Liver (tissue), 9 donors: ENCODE measurements around the gene NET1. TPM values are rescaled to one million over a fixed set of nuclear protein-coding genes. Genes with fewer than 3 reads are reported as not detected.

Experiments used
- DNase-seq: peaks from one replicate; pipeline ENCODE4 v3.0.0-alpha.2; 2017; ENCODE audit warnings: low spot score
- H3K27ac ChIP-seq, 2 donors: one replicate each; pipeline ENCODE4 v1.7.0; 2013; ENCODE audit warnings: inconsistent platforms in 2 of 2, low read length in 2 of 2, control low read depth in 1 of 2, low read depth in 1 of 2, mild to moderate bottlenecking in 1 of 2
- H3K27me3 ChIP-seq, 4 donors: one replicate each; pipeline versions ENCODE4 v1.6.1 to v1.7.0; 2013; ENCODE audit warnings: low read length in 3 of 4, inconsistent platforms in 1 of 4, mild to moderate bottlenecking in 1 of 4, moderate library complexity in 1 of 4; ENCODE audit not compliant: control insufficient read depth in 4 of 4, insufficient read depth in 4 of 4
- H3K36me3 ChIP-seq, 4 donors: one replicate each; pipeline versions ENCODE4 v1.6.1 to v1.7.0; 2013; ENCODE audit warnings: low read length in 3 of 4, mild to moderate bottlenecking in 3 of 4, low read depth in 1 of 4, moderate library complexity in 1 of 4; ENCODE audit not compliant: control insufficient read depth in 4 of 4, insufficient read depth in 3 of 4
- H3K4me1 ChIP-seq, 4 donors: one replicate each; pipeline versions ENCODE4 v1.6.1 to v1.7.0; 2013; ENCODE audit warnings: low read length in 3 of 4, mild to moderate bottlenecking in 3 of 4, moderate library complexity in 1 of 4; ENCODE audit not compliant: control insufficient read depth in 4 of 4, insufficient read depth in 4 of 4
- H3K4me3 ChIP-seq, 3 donors: one replicate each; pipeline versions ENCODE4 v1.6.1 to v1.7.0; 2013; ENCODE audit warnings: low read length in 3 of 3, control low read depth in 1 of 3, low read depth in 1 of 3, mild to moderate bottlenecking in 1 of 3
- H3K9ac ChIP-seq, 2 donors: one replicate each; pipeline ENCODE4 v1.7.0; 2013; ENCODE audit warnings: low read length in 2 of 2, mild to moderate bottlenecking in 2 of 2, moderate library complexity in 2 of 2, control low read depth in 1 of 2, low read depth in 1 of 2
- H3K9me3 ChIP-seq, 4 donors: one replicate each; pipeline versions ENCODE4 v1.6.1 to v1.7.0; 2013; ENCODE audit warnings: low read length in 3 of 4; ENCODE audit not compliant: control insufficient read depth in 4 of 4
- FOXA1 ChIP-seq: IDR thresholded peaks from 2 replicates; pipeline ENCODE4 v1.6.1; 2016; ENCODE audit warnings: antibody characterized with exemption
- GABPA ChIP-seq, 2 donors: IDR thresholded peaks in 1 of 2; conservative IDR thresholded peaks in 1 of 2; 2 replicates each; pipeline ENCODE4 v1.6.1; 2016; ENCODE audit warnings: antibody characterized with exemption in 2 of 2, mild to moderate bottlenecking in 1 of 2, moderate library complexity in 1 of 2
- HNF4A ChIP-seq, 2 donors: conservative IDR thresholded peaks; 2 replicates each; pipeline ENCODE4 v1.6.1; 2016; ENCODE audit warnings: antibody characterized with exemption in 2 of 2, mild to moderate bottlenecking in 2 of 2
- HNF4G ChIP-seq: IDR thresholded peaks from 2 replicates; pipeline ENCODE4 v1.6.1; 2016; ENCODE audit warnings: antibody characterized with exemption
- JUND ChIP-seq, 2 donors: IDR thresholded peaks; 2 replicates each; pipeline ENCODE4 v1.6.1; 2016; ENCODE audit warnings: antibody characterized with exemption in 2 of 2
- NR2F2 ChIP-seq: IDR thresholded peaks from 2 replicates; pipeline ENCODE4 v1.6.1; 2016; ENCODE audit warnings: antibody characterized with exemption
- RAD21 ChIP-seq, 2 donors: IDR thresholded peaks; 2 replicates each; pipeline ENCODE4 v1.6.1; 2016; ENCODE audit warnings: antibody characterized with exemption in 2 of 2, mild to moderate bottlenecking in 2 of 2
- RXRA ChIP-seq, 2 donors: IDR thresholded peaks; 2 replicates each; pipeline ENCODE4 v1.6.1; 2017 to 2018; ENCODE audit warnings: antibody characterized with exemption in 2 of 2, mild to moderate bottlenecking in 1 of 2
- SP1 ChIP-seq: IDR thresholded peaks from 2 replicates; pipeline ENCODE4 v1.6.1; 2018; ENCODE audit warnings: antibody characterized with exemption, mild to moderate bottlenecking
- TAF1 ChIP-seq: conservative IDR thresholded peaks from 2 replicates; pipeline ENCODE4 v1.6.1; 2016; ENCODE audit warnings: antibody characterized with exemption, mild to moderate bottlenecking
- YY1 ChIP-seq: IDR thresholded peaks from 2 replicates; pipeline ENCODE4 v1.6.1; 2016; ENCODE audit warnings: antibody characterized with exemption, mild to moderate bottlenecking
- WGBS: extraction: QIAGEN DNeasy Blood & Tissue Kit; methylation state at CpG from one replicate; pipeline ENCODE4 v1.1.7; 2013; 5-methylcytosine and 5-hydroxymethylcytosine counted together
- polyA plus RNA-seq, 2 donors: library from polyadenylated mRNA; stranded (reverse) in 1 of 2; unstranded in 1 of 2; fragments of 200-250 nt in 1 of 2; fragments of >200 nt in 1 of 2; fragmentation: Nextera tagmentation in 1 of 2; extraction: Ambion mirVana in 1 of 2; gene quantifications; one replicate each; pipeline versions ENCODE4 v1.2.1 to v1.2.3, GENCODE V29; 2013 to 2015
- total RNA-seq, 2 donors: library from RNA; depleted of rRNA; stranded (reverse); fragments of >200 nt; gene quantifications; one replicate each; pipeline ENCODE4 v1.2.3, GENCODE V29; 2014
- TF ChIP-seq, protein P1 (sequence below): IDR thresholded peaks from 2 replicates; pipeline ENCODE4 v1.6.1; 2016; ENCODE audit warnings: antibody characterized with exemption, mild to moderate bottlenecking
- TF ChIP-seq, protein P2 (sequence below): IDR thresholded peaks from 2 replicates; pipeline ENCODE4 v1.6.1; 2016; ENCODE audit warnings: antibody characterized with exemption
- TF ChIP-seq, protein P3 (sequence below): IDR thresholded peaks from 2 replicates; pipeline ENCODE4 v1.6.1; 2016; ENCODE audit warnings: antibody characterized with exemption
- TF ChIP-seq, protein P4 (sequence below): fragments of 150-350 bp; IDR thresholded peaks from 2 replicates; pipeline ENCODE4 v1.5.1; 2017; ENCODE audit warnings: improper control_type of control experiment, low read depth, low read length; ENCODE audit not compliant: missing input control
- donor health status: healthy.
- donor health status: healthy.
- donor health status: healthy.
- donor health status: healthy.
- donor health status: healthy.

NET1 gene
- total and polyA plus RNA-seq, 4 donors, result 16.2 to 38.6 (median 25.6) TPM

DNA sequence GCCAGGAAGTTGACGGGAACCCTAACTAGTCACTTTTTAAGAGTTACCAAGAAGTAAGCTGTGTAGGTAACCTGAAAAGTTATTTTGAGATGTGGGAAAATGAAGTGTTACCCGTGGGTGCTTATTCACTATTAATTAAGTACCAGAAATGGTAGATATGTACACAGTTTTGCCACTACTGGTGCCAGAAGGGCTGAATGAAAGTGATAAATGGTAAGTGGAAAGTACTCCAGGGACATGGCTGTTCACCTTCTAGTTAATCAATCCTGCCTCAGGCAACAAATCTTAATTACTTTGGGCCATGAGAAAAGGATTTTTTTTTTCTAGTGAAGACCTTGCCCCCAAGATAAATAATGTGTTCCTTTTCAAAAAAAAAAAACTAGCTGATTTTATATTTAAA lies 15.8 kb downstream of the NET1 start:
- H3K27ac ChIP-seq, result no peak overlapping the region
- H3K4me1 ChIP-seq, result peaks cover 0 to 5% (median 5%) of the 10 kb centered on the region in 4 donors
- WGBS, result 79% methylated on average over 2 of the region's 2 CpGs
- H3K36me3 ChIP-seq, result peaks cover 0 to 6% (median 0%) of the 10 kb centered on the region in 4 donors
- no peak for DNase-seq
- H3K4me3 ChIP-seq, result no peak overlapping the region
- no peak for TF ChIP-seq HNF4G
- no peak for TF ChIP-seq FOXA1
- TF ChIP-seq NR2F2, result no peak
- TF ChIP-seq TAF1, result no peak
- TF ChIP-seq RXRA (IDR thresholded peaks at IDR 0.05), result no peak
- TF ChIP-seq SP1, result no peak
- TF ChIP-seq RAD21 (IDR thresholded peaks at IDR 0.05), result no peak
- TF ChIP-seq, protein P1, sequence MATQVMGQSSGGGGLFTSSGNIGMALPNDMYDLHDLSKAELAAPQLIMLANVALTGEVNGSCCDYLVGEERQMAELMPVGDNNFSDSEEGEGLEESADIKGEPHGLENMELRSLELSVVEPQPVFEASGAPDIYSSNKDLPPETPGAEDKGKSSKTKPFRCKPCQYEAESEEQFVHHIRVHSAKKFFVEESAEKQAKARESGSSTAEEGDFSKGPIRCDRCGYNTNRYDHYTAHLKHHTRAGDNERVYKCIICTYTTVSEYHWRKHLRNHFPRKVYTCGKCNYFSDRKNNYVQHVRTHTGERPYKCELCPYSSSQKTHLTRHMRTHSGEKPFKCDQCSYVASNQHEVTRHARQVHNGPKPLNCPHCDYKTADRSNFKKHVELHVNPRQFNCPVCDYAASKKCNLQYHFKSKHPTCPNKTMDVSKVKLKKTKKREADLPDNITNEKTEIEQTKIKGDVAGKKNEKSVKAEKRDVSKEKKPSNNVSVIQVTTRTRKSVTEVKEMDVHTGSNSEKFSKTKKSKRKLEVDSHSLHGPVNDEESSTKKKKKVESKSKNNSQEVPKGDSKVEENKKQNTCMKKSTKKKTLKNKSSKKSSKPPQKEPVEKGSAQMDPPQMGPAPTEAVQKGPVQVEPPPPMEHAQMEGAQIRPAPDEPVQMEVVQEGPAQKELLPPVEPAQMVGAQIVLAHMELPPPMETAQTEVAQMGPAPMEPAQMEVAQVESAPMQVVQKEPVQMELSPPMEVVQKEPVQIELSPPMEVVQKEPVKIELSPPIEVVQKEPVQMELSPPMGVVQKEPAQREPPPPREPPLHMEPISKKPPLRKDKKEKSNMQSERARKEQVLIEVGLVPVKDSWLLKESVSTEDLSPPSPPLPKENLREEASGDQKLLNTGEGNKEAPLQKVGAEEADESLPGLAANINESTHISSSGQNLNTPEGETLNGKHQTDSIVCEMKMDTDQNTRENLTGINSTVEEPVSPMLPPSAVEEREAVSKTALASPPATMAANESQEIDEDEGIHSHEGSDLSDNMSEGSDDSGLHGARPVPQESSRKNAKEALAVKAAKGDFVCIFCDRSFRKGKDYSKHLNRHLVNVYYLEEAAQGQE, result no peak
- TF ChIP-seq, protein P2, sequence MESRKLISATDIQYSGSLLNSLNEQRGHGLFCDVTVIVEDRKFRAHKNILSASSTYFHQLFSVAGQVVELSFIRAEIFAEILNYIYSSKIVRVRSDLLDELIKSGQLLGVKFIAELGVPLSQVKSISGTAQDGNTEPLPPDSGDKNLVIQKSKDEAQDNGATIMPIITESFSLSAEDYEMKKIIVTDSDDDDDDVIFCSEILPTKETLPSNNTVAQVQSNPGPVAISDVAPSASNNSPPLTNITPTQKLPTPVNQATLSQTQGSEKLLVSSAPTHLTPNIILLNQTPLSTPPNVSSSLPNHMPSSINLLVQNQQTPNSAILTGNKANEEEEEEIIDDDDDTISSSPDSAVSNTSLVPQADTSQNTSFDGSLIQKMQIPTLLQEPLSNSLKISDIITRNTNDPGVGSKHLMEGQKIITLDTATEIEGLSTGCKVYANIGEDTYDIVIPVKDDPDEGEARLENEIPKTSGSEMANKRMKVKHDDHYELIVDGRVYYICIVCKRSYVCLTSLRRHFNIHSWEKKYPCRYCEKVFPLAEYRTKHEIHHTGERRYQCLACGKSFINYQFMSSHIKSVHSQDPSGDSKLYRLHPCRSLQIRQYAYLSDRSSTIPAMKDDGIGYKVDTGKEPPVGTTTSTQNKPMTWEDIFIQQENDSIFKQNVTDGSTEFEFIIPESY, result no peak
- TF ChIP-seq HNF4A (conservative IDR thresholded peaks at IDR 0.05), result no peak
- TF ChIP-seq, protein P3, sequence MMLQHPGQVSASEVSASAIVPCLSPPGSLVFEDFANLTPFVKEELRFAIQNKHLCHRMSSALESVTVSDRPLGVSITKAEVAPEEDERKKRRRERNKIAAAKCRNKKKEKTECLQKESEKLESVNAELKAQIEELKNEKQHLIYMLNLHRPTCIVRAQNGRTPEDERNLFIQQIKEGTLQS, result no peak
- TF ChIP-seq YY1, result no peak
- no peak for TF ChIP-seq GABPA (IDR thresholded peaks at IDR 0.05 in 1 of 2, conservative IDR thresholded peaks at IDR 0.05 in 1 of 2)
- TF ChIP-seq JUND (IDR thresholded peaks at IDR 0.05), result no peak
- TF ChIP-seq, protein P4, sequence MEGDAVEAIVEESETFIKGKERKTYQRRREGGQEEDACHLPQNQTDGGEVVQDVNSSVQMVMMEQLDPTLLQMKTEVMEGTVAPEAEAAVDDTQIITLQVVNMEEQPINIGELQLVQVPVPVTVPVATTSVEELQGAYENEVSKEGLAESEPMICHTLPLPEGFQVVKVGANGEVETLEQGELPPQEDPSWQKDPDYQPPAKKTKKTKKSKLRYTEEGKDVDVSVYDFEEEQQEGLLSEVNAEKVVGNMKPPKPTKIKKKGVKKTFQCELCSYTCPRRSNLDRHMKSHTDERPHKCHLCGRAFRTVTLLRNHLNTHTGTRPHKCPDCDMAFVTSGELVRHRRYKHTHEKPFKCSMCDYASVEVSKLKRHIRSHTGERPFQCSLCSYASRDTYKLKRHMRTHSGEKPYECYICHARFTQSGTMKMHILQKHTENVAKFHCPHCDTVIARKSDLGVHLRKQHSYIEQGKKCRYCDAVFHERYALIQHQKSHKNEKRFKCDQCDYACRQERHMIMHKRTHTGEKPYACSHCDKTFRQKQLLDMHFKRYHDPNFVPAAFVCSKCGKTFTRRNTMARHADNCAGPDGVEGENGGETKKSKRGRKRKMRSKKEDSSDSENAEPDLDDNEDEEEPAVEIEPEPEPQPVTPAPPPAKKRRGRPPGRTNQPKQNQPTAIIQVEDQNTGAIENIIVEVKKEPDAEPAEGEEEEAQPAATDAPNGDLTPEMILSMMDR, result no peak
- no peaks in the 10 kb centered on the region for H3K27me3 ChIP-seq
- no peaks in the 10 kb centered on the region for H3K9me3 ChIP-seq
- no peak overlapping the region for H3K9ac ChIP-seq

DNA sequence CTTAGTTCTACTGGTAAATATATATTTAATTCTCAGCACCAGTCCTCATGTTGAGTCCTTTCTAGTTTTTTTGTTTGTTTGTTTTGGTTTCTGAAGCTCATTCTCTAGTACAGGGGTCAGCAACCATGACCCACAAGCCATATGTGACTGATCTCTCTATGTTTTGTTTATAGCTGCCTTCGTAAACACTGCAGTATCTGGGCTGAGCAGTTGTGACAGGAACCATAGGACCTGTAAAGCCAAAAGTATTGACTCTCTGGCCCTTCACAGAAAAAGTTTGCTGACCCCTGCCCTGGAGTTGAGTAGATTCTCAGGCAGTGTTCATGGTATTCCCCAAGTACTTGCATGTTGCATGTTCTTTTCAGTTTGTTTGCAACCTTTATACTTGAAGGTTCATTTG lies 20.8 kb downstream of the NET1 start:
- no peak for TF ChIP-seq RAD21 (IDR thresholded peaks at IDR 0.05)
- peak; percentile 13 for TF ChIP-seq NR2F2
- no peaks in the 10 kb centered on the region for H3K9me3 ChIP-seq
- peaks cover 0 to 6% (median 0%) of the 10 kb centered on the region in 4 donors for H3K36me3 ChIP-seq
- no peak overlapping the region for H3K9ac ChIP-seq
- H3K27ac ChIP-seq, result peak overlapping the region in 1 of 2 donors; percentile 60
- no peak overlapping the region for H3K4me3 ChIP-seq
- DNase-seq, result no peak
- WGBS, result 47% methylated on average over 1 of the region's 1 CpG
- H3K27me3 ChIP-seq, result no peaks in the 10 kb centered on the region
- peaks cover 0 to 12% (median 7%) of the 10 kb centered on the region in 4 donors for H3K4me1 ChIP-seq
